Gastroesophageal sphincter (tissue), 4 donors: ENCODE results near the gene C17orf50. TPM values are rescaled to one million over a fixed set of nuclear protein-coding genes. Genes with fewer than 3 reads are reported as not detected.

Experiments
- ATAC-seq: fragments of 150-250 bp; one replicate; pipeline ENCODE4 v1.9.1; 2016; ENCODE audit warnings: mild to moderate bottlenecking, moderate library complexity
- H3K27ac ChIP-seq, 4 donors: fragments of 200-600 bp; sonication (generic) in 3 of 4; 1 replicate in 3 of 4; 2 replicates in 1 of 4; pipeline ENCODE4 v1.5.1; 2016 to 2019
- H3K27me3 ChIP-seq: fragments of 200-600 bp; sonication (generic); one replicate; pipeline ENCODE4 v1.5.1; 2019
- H3K36me3 ChIP-seq, 2 donors: fragments of 200-600 bp; sonication (generic); one replicate each; pipeline ENCODE4 v1.5.1; 2019; ENCODE audit warnings: control low read depth in 1 of 2
- H3K4me1 ChIP-seq, 3 donors: fragments of 200-600 bp; sonication (generic); 1 replicate in 2 of 3; 2 replicates in 1 of 3; pipeline ENCODE4 v1.5.1; 2016 to 2019; ENCODE audit warnings: control low read depth in 2 of 3
- H3K4me3 ChIP-seq, 2 donors: fragments of 200-600 bp; sonication (generic); one replicate each; pipeline ENCODE4 v1.5.1; 2019; ENCODE audit warnings: mild to moderate bottlenecking in 1 of 2, moderate library complexity in 1 of 2
- H3K9me3 ChIP-seq, 3 donors: fragments of 200-600 bp; sonication (generic); one replicate each; pipeline ENCODE4 v1.5.1; 2017 to 2019; ENCODE audit warnings: control low read depth in 2 of 3
- EP300 ChIP-seq: sonication (generic); formaldehyde crosslinking; IDR thresholded peaks from one replicate; pipeline ENCODE4 v1.6.1; 2017; ENCODE audit warnings: antibody characterized with exemption, mild to moderate bottlenecking
- POLR2A ChIP-seq, 2 donors: fragments of 450-650 bp; IDR thresholded peaks; one replicate each; pipeline ENCODE4 v1.6.1; 2017; ENCODE audit warnings: antibody characterized with exemption in 2 of 2, mild to moderate bottlenecking in 2 of 2, moderate library complexity in 1 of 2
- POLR2AphosphoS5 ChIP-seq: sonication (generic); formaldehyde crosslinking; IDR thresholded peaks from one replicate; pipeline ENCODE4 v1.6.1; 2017; ENCODE audit warnings: antibody characterized with exemption
- WGBS, 2 donors: methylation state at CpG; one replicate each; pipeline ENCODE4 v1.1.5; 2018; ENCODE audit warnings: low coverage in 1 of 2; 5-methylcytosine and 5-hydroxymethylcytosine counted together
- total RNA-seq, 4 donors: library from RNA; depleted of rRNA; stranded (reverse); fragments of >200 nt; gene quantifications; one replicate each; pipeline ENCODE4 v1.1.0, GENCODE V29; 2016
- TF ChIP-seq, protein P1 (sequence below), 4 experiments: fragments of 200-600 bp in 2 of 4; fragments of 450-650 bp in 2 of 4; sonication (generic) in 1 of 4; IDR thresholded peaks; one replicate each; pipeline ENCODE4 v1.5.1; 2017 to 2019; ENCODE audit warnings: antibody characterized with exemption in 4 of 4, mild to moderate bottlenecking in 2 of 4, moderate library complexity in 2 of 4

The C17orf50 gene
- total RNA-seq, 4 donors from 2014 or later, result not detected

GRCh38 chr17:35808240-35808961 is 47.7 kb downstream of the C17orf50 start:
- no peaks in the 10 kb centered on the region for H3K36me3 ChIP-seq
- no peak for ATAC-seq
- no peaks in the 10 kb centered on the region for H3K27me3 ChIP-seq
- peaks cover 0 to 58% (median 15%) of the 10 kb centered on the region in 3 donors for H3K4me1 ChIP-seq
- TF ChIP-seq POLR2A (IDR thresholded peaks at IDR 0.05) (no peak), EP300 (no peak), POLR2AphosphoS5 (no peak)
- TF ChIP-seq, protein P1, sequence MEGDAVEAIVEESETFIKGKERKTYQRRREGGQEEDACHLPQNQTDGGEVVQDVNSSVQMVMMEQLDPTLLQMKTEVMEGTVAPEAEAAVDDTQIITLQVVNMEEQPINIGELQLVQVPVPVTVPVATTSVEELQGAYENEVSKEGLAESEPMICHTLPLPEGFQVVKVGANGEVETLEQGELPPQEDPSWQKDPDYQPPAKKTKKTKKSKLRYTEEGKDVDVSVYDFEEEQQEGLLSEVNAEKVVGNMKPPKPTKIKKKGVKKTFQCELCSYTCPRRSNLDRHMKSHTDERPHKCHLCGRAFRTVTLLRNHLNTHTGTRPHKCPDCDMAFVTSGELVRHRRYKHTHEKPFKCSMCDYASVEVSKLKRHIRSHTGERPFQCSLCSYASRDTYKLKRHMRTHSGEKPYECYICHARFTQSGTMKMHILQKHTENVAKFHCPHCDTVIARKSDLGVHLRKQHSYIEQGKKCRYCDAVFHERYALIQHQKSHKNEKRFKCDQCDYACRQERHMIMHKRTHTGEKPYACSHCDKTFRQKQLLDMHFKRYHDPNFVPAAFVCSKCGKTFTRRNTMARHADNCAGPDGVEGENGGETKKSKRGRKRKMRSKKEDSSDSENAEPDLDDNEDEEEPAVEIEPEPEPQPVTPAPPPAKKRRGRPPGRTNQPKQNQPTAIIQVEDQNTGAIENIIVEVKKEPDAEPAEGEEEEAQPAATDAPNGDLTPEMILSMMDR (IDR thresholded peaks at IDR 0.05), result no peak
- peak overlapping the region; percentile 90 to 98 (median 96) for H3K27ac ChIP-seq
- H3K9me3 ChIP-seq, result no peaks in the 10 kb centered on the region
- 31% methylated on average over 19 of the region's 19 CpGs for WGBS, 2 donors
- peak overlapping the region; percentile 86 for H3K4me3 ChIP-seq

GRCh38 chr17:35808962-35809854 is 48.5 kb downstream of the C17orf50 start, which contains the start of gene TAF15:
TAF15 (plus strand) TSS chr17:35809484; CDS start chr17:35809570, 86 bp downstream.
- Histone ChIP-seq H3K4me1 (peaks cover 0 to 62% (median 12%) of the 10 kb centered on the region in 3 donors), H3K36me3 (no peaks in the 10 kb centered on the region), H3K27me3 (no peaks in the 10 kb centered on the region), H3K27ac (peak within 1 kb of the TSS; percentile 90 to 98 (median 96)), H3K9me3 (no peaks in the 10 kb centered on the region), H3K4me3 (peak within 1 kb of the TSS; percentile 86)
- peak; percentile 97 for ATAC-seq
- TF ChIP-seq POLR2AphosphoS5 (peak; percentile 99), EP300 (no peak), POLR2A (IDR thresholded peaks at IDR 0.05) (peak; percentile 97 to 98)
- TF ChIP-seq, protein P1 (IDR thresholded peaks at IDR 0.05), result peak; percentile 74 to 77 (median 76)
- WGBS, 2 donors, result 0% methylated on average over 5 to 10 of the region's 71 CpGs

DNA sequence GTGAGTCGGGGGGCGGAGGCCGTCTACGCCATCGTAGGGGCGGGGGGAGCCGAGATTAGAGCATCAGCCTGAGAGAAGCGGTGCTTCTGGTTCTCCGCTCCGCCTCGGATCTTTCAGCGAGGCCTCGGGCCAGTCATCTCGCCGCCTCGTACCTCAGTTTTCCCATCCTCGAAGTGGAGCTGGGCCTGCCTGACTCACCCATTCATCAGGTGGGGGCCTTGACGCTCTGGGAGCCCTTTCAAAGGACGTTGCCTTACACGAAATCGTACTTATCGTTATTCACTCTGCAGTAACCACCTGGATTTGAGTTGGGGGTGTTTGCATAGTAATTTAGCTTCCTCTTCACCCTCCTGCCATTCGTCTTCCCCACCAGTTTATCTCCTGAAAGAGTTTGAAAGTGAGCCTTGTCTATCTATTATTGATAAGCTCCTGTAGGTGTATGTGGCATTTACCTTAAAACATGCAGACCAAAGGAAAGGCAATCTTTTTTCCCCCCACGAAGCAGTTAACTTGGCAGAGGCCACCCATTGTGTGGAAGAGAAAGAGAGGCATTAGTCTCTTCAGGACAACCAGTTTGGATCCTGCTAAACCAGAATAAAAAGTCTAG is 49.3 kb downstream of the C17orf50 start:
- ATAC-seq, result no peak
- peak overlapping the region; percentile 86 for H3K4me3 ChIP-seq
- peak overlapping the region; percentile 90 to 98 (median 96) for H3K27ac ChIP-seq
- 0% methylated on average over 3 to 14 of the region's 24 CpGs for WGBS, 2 donors
- no peaks in the 10 kb centered on the region for H3K36me3 ChIP-seq
- no peaks in the 10 kb centered on the region for H3K9me3 ChIP-seq
- peaks cover 0 to 64% (median 17%) of the 10 kb centered on the region in 3 donors for H3K4me1 ChIP-seq
- TF ChIP-seq, protein P1 (IDR thresholded peaks at IDR 0.05), result no peak
- TF ChIP-seq POLR2A (IDR thresholded peaks at IDR 0.05) (no peak), POLR2AphosphoS5 (no peak)
- no peaks in the 10 kb centered on the region for H3K27me3 ChIP-seq

DNA sequence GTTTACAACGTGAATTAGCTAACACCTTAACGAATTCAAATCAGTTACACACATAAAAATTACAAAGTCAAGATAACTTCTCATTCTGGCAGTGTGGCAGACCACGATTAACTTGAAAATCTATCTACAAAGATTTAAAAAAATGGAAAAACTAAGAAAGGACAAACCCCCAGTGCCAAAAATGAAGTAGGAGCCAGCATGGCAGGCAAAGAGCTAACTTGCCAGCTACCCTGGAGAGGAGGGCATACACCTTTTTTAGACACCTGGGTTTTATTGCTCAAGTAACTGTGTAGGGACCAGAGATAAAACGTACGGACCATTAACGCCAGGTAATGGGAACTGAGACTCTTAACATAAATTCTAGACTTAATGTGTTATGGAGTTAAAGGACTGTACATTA is 51.1 kb downstream of the C17orf50 start:
- Histone ChIP-seq H3K36me3 (peaks cover 0 to 8% of the 10 kb centered on the region in 2 donors), H3K4me3 (no peak overlapping the region), H3K9me3 (no peaks in the 10 kb centered on the region), H3K27ac (no peak overlapping the region), H3K4me1 (peaks cover 7 to 77% (median 26%) of the 10 kb centered on the region in 3 donors), H3K27me3 (no peaks in the 10 kb centered on the region)
- TF ChIP-seq POLR2A (IDR thresholded peaks at IDR 0.05) (no peak), POLR2AphosphoS5 (no peak), EP300 (no peak)
- TF ChIP-seq, protein P1 (IDR thresholded peaks at IDR 0.05), result no peak
- ATAC-seq, result no peak
- WGBS, 2 donors, result 77 to 79% methylated on average over 6 of the region's 6 CpGs
